WTC11 (cell line): Measurements from ENCODE around the gene RPS6KA2. TPM values are rescaled to one million over a fixed set of nuclear protein-coding genes. Genes with fewer than 3 reads are reported as not detected.

Experiments
- ATAC-seq: fragments of 200-7000 bp; cut with Tn5 transposase; 2 replicates; pipeline ENCODE4 v1.10.0; 2021; ENCODE audit warnings: mild to moderate bottlenecking, moderate library complexity
- CTCF ChIA-PET: fragments of 300-600 bp; sonication (Branson Sonifier 250); formaldehyde crosslinking; loops from one replicate; lab custom pipeline; 2021; ENCODE audit warnings: antibody characterized with exemption; lab: Charles Lee
- POLR2A ChIA-PET: fragments of 350-600 bp; sonication (Branson Sonifier 250); formaldehyde crosslinking; loops from one replicate; lab custom pipeline; 2021; ENCODE audit warnings: antibody characterized with exemption; lab: Charles Lee
- DNase-seq: peaks from one replicate; pipeline ENCODE4 v3.0.0; 2021; ENCODE audit warnings: low spot score
- H3K27ac Mint-ChIP-seq: 2 replicates; pipeline ENCODE4 v1.8.0; 2021; ENCODE audit warnings: mixed read lengths
- H3K27me3 Mint-ChIP-seq: 2 replicates; pipeline ENCODE4 v1.8.0; 2021; ENCODE audit warnings: low read depth, mild to moderate bottlenecking, moderate library complexity, mixed read lengths
- H3K36me3 Mint-ChIP-seq: 2 replicates; pipeline ENCODE4 v1.8.0; 2021; ENCODE audit warnings: mixed read lengths
- H3K4me1 Mint-ChIP-seq: 2 replicates; pipeline ENCODE4 v1.8.0; 2022; ENCODE audit warnings: mixed read lengths
- H3K4me3 Mint-ChIP-seq: 2 replicates; pipeline ENCODE4 v1.8.0; 2021; ENCODE audit warnings: mild to moderate bottlenecking, moderate library complexity, mixed read lengths
- H3K9me3 Mint-ChIP-seq: 2 replicates; pipeline ENCODE4 v1.8.0; 2021; ENCODE audit warnings: mixed read lengths
- ATF3 ChIP-seq: sonication (generic); formaldehyde crosslinking; conservative IDR thresholded peaks from 2 replicates; pipeline ENCODE4 v1.8.1; 2022; ENCODE audit warnings: mild to moderate bottlenecking, missing genetic modification reagents
- CDX4 ChIP-seq: fragments of 250-450 bp; sonication (Bioruptor Pico); IDR thresholded peaks from 2 replicates; pipeline ENCODE4 v1.9.0; 2021; ENCODE audit warnings: moderate library complexity, mild to moderate bottlenecking, inconsistent platforms, borderline replicate concordance
- E2F4 ChIP-seq: sonication (generic); formaldehyde crosslinking; IDR thresholded peaks from 2 replicates; pipeline ENCODE4 v1.8.1; 2022; ENCODE audit warnings: low read depth, mild to moderate bottlenecking, moderate library complexity, missing genetic modification reagents, borderline replicate concordance
- ESRRA ChIP-seq: sonication (generic); formaldehyde crosslinking; IDR thresholded peaks from 2 replicates; pipeline ENCODE4 v1.8.1; 2022; ENCODE audit warnings: mild to moderate bottlenecking, missing genetic modification reagents, borderline replicate concordance
- FOXK1 ChIP-seq: sonication (generic); formaldehyde crosslinking; IDR thresholded peaks from 2 replicates; pipeline ENCODE4 v1.8.0; 2022; ENCODE audit warnings: mild to moderate bottlenecking, moderate library complexity, missing genetic modification reagents
- NR3C1 ChIP-seq: sonication (generic); formaldehyde crosslinking; conservative IDR thresholded peaks from 2 replicates; pipeline ENCODE4 v1.8.1; 2023; ENCODE audit warnings: low read depth, mild to moderate bottlenecking, missing genetic modification reagents
- TEAD4 ChIP-seq: sonication (generic); formaldehyde crosslinking; IDR thresholded peaks from 2 replicates; pipeline ENCODE4 v1.8.0; 2022; ENCODE audit warnings: mild to moderate bottlenecking, missing genetic modification reagents
- USF2 ChIP-seq: sonication (generic); formaldehyde crosslinking; IDR thresholded peaks from 2 replicates; pipeline ENCODE4 v1.8.1; 2023; ENCODE audit warnings: mild to moderate bottlenecking, missing genetic modification reagents, moderate library complexity
- ZNF281 ChIP-seq: sonication (generic); formaldehyde crosslinking; IDR thresholded peaks from 2 replicates; pipeline ENCODE4 v1.8.0; 2023; ENCODE audit warnings: mild to moderate bottlenecking, missing genetic modification reagents
- total RNA-seq: library from RNA; stranded (reverse); gene quantifications from 3 replicates; pipeline ENCODE4 v1.2.3, GENCODE V29; 2021
- TF ChIP-seq, protein P1 (sequence below): sonication (generic); formaldehyde crosslinking; IDR thresholded peaks from 2 replicates; pipeline ENCODE4 v1.8.1; 2022; ENCODE audit warnings: missing genetic modification reagents, borderline replicate concordance
- TF ChIP-seq, protein P2 (sequence below): sonication (generic); formaldehyde crosslinking; IDR thresholded peaks from 2 replicates; pipeline ENCODE4 v1.8.0; 2023; ENCODE audit warnings: missing genetic modification reagents
- TF ChIP-seq, protein P3 (sequence below): sonication (generic); formaldehyde crosslinking; IDR thresholded peaks from 2 replicates; pipeline ENCODE4 v1.8.0; 2022; ENCODE audit warnings: mild to moderate bottlenecking, missing genetic modification reagents
- TF ChIP-seq, protein P4 (sequence below): sonication (generic); formaldehyde crosslinking; conservative IDR thresholded peaks from 2 replicates; pipeline ENCODE4 v1.8.1; 2023; ENCODE audit warnings: mild to moderate bottlenecking, low read depth, missing genetic modification reagents, moderate library complexity

Gene RPS6KA2
- total RNA-seq, 1 experiment from 2014 or later, result 24.2 TPM

DNA sequence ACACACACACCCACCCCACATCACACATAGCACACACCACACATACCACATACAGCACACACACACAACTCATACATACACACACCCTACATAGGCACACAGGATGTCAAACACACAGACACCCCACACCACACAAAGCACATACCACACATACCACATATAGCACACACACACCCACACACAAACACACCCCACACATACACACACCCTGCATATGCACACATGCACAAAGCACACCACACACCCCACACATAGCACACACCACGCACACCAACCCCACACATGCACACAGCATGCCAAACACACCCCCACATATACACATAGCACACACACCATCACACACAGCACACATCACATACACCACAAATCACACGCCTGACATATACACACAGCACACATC lies 119.7 kb downstream of the RPS6KA2 start (continued):
- no peak for TF ChIP-seq E2F4

GRCh38 chr6:166505133-166505905 lies 121.7 kb downstream of the RPS6KA2 start:
- ATAC-seq (no peak), DNase-seq (no peak)
- POLR2A ChIA-PET, result no interaction called here
- CTCF ChIA-PET, result no interaction called here
- Mint-ChIP-seq H3K27me3 (no peaks in the 10 kb centered on the region), H3K36me3 (peaks cover 14% of the 10 kb centered on the region), H3K4me3 (no peak overlapping the region), H3K27ac (no peak overlapping the region), H3K4me1 (0 out of 2 replicates have a peak, but pooled peaks cover 2% of the 10 kb centered on the region), H3K9me3 (no peaks in the 10 kb centered on the region)
- TF ChIP-seq, protein P1, sequence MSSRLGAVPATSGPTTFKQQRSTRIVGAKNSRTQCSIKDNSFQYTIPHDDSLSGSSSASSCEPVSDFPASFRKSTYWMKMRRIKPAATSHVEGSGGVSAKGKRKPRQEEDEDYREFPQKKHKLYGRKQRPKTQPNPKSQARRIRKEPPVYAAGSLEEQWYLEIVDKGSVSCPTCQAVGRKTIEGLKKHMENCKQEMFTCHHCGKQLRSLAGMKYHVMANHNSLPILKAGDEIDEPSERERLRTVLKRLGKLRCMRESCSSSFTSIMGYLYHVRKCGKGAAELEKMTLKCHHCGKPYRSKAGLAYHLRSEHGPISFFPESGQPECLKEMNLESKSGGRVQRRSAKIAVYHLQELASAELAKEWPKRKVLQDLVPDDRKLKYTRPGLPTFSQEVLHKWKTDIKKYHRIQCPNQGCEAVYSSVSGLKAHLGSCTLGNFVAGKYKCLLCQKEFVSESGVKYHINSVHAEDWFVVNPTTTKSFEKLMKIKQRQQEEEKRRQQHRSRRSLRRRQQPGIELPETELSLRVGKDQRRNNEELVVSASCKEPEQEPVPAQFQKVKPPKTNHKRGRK, result no peak
- TF ChIP-seq, protein P2, sequence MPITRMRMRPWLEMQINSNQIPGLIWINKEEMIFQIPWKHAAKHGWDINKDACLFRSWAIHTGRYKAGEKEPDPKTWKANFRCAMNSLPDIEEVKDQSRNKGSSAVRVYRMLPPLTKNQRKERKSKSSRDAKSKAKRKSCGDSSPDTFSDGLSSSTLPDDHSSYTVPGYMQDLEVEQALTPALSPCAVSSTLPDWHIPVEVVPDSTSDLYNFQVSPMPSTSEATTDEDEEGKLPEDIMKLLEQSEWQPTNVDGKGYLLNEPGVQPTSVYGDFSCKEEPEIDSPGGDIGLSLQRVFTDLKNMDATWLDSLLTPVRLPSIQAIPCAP (CRISPR knock-in tag), result no peak
- TF ChIP-seq CDX4 (no peak), ATF3 (CRISPR knock-in tag) (no peak), ESRRA (no peak), TEAD4 (no peak), FOXK1 (CRISPR knock-in tag) (no peak), ZNF281 (CRISPR knock-in tag) (no peak), USF2 (CRISPR knock-in tag) (no peak), NR3C1 (CRISPR knock-in tag) (no peak)
- TF ChIP-seq, protein P3, sequence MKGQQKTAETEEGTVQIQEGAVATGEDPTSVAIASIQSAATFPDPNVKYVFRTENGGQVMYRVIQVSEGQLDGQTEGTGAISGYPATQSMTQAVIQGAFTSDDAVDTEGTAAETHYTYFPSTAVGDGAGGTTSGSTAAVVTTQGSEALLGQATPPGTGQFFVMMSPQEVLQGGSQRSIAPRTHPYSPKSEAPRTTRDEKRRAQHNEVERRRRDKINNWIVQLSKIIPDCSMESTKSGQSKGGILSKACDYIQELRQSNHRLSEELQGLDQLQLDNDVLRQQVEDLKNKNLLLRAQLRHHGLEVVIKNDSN (CRISPR knock-in tag), result no peak
- TF ChIP-seq, protein P4, sequence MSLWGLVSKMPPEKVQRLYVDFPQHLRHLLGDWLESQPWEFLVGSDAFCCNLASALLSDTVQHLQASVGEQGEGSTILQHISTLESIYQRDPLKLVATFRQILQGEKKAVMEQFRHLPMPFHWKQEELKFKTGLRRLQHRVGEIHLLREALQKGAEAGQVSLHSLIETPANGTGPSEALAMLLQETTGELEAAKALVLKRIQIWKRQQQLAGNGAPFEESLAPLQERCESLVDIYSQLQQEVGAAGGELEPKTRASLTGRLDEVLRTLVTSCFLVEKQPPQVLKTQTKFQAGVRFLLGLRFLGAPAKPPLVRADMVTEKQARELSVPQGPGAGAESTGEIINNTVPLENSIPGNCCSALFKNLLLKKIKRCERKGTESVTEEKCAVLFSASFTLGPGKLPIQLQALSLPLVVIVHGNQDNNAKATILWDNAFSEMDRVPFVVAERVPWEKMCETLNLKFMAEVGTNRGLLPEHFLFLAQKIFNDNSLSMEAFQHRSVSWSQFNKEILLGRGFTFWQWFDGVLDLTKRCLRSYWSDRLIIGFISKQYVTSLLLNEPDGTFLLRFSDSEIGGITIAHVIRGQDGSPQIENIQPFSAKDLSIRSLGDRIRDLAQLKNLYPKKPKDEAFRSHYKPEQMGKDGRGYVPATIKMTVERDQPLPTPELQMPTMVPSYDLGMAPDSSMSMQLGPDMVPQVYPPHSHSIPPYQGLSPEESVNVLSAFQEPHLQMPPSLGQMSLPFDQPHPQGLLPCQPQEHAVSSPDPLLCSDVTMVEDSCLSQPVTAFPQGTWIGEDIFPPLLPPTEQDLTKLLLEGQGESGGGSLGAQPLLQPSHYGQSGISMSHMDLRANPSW (CRISPR knock-in tag), result no peak
- TF ChIP-seq, all 79 proteins: peak for 0
